ENCODE measurements around the gene ZBTB12. TPM values are rescaled to one million over a fixed set of nuclear protein-coding genes. Genes with fewer than 3 reads are reported as not detected.
A peak's percentile ranks its signal among the peaks of the same experiment; 100 is the strongest.

ZBTB12 gene
- total RNA-seq, 2 donors from 2014 or later, result 2.0 to 4.9 TPM

DNA sequence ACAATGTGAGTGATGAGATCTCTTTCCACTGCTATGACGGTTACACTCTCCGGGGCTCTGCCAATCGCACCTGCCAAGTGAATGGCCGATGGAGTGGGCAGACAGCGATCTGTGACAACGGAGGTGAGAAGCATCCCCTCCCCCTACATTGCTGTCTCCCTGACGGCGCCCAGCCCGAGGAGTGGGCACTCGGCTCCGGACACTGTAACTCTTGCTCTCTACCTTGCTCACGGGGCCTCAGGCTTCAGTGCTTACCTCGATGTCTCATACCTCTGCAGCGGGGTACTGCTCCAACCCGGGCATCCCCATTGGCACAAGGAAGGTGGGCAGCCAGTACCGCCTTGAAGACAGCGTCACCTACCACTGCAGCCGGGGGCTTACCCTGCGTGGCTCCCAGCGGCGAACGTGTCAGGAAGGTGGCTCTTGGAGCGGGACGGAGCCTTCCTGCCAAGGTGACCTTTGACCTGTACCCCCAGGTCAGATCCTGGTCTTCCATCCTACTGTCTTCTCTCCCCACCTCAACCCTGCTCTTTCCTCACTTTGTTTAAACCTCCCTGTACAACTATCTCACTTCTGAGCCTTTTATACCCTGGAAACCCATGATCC, 45.3 kb upstream of the ZBTB12 start:
- Histone ChIP-seq H3K27me3 (no peaks in the 10 kb centered on the region), H3K27ac (no peak overlapping the region), H3K9me3 (no peaks in the 10 kb centered on the region), H3K9ac (ENCODE audit: low read depth in 2 of 2, low read length in 2 of 2) (no peak overlapping the region), H3K4me3 (no peak overlapping the region), H3K36me3 (no peaks in the 10 kb centered on the region), H3K4me1 (peaks cover 7% of the 10 kb centered on the region)
- intact Hi-C loops (cut with DNase I), result no loop called here
- no peak for TF ChIP-seq CTCF (IDR thresholded peaks at IDR 0.05)
- DNase-seq, result no peak

- Histone ChIP-seq H3K9ac (ENCODE audit: low read depth in 2 of 2, low read length in 2 of 2) (peak overlapping the region; percentile 64 to 65), H3K27ac (peak overlapping the region; percentile 90), H3K36me3 (no peaks in the 10 kb centered on the region), H3K27me3 (no peaks in the 10 kb centered on the region), H3K9me3 (no peaks in the 10 kb centered on the region), H3K4me1 (peaks cover 7% of the 10 kb centered on the region), H3K4me3 (peak overlapping the region; percentile 23)
- intact Hi-C loops (cut with DNase I), result no loop called here
- no peak for DNase-seq
- no peak for TF ChIP-seq CTCF (IDR thresholded peaks at IDR 0.05)
Measured at GRCh38 chr6:31946370-31946885, 44.5 kb upstream of the ZBTB12 start.

DNA sequence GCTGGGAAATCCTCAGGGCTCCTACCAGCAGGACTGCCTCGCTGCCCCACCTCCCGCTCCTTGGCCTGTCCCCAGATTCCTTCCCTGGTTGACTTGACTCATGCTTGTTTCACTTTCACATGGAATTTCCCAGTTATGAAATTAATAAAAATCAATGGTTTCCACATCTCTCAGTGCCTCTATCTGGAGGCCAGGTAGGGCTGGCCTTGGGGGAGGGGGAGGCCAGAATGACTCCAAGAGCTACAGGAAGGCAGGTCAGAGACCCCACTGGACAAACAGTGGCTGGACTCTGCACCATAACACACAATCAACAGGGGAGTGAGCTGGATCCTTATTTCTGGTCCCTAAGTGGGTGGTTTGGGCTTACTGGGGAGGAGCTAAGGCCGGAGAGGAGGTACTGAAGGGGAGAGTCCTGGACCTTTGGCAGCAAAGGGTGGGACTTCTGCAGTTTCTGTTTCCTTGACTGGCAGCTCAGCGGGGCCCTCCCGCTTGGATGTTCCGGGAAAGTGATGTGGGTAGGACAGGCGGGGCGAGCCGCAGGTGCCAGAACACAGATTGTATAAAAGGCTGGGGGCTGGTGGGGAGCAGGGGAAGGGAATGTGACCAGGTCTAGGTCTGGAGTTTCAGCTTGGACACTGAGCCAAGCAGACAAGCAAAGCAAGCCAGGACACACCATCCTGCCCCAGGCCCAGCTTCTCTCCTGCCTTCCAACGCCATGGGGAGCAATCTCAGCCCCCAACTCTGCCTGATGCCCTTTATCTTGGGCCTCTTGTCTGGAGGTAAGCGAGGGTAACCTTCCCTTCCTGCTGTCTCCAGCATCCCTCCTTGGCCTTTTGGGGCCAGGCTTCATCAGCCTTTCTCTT, 43.9 kb upstream of the ZBTB12 start, which contains the start of gene CFB:
TSS of gene CFB (plus strand) at position 589 of the 863 bp plus-strand sequence. CDS start at position 716, 127 bp downstream.
- Histone ChIP-seq H3K4me3 (peak within 1 kb of the TSS; percentile 23), H3K36me3 (no peaks in the 10 kb centered on the region), H3K9me3 (no peaks in the 10 kb centered on the region), H3K4me1 (peaks cover 7% of the 10 kb centered on the region), H3K27ac (peak within 1 kb of the TSS; percentile 90), H3K27me3 (no peaks in the 10 kb centered on the region), H3K9ac (ENCODE audit: low read depth in 2 of 2, low read length in 2 of 2) (peak within 1 kb of the TSS; percentile 64 to 65)
- peak; percentile 89 for DNase-seq
- intact Hi-C loops (cut with DNase I), result no loop called here
- TF ChIP-seq CTCF (IDR thresholded peaks at IDR 0.05), result no peak

DNA sequence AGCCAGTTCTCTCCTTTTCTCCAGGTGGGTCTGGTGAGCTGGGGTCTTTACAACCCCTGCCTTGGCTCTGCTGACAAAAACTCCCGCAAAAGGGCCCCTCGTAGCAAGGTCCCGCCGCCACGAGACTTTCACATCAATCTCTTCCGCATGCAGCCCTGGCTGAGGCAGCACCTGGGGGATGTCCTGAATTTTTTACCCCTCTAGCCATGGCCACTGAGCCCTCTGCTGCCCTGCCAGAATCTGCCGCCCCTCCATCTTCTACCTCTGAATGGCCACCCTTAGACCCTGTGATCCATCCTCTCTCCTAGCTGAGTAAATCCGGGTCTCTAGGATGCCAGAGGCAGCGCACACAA, 43.2 kb upstream of the ZBTB12 start:
- no peaks in the 10 kb centered on the region for H3K9me3 ChIP-seq
- H3K4me1 ChIP-seq, result peaks cover 7% of the 10 kb centered on the region
- TF ChIP-seq CTCF (IDR thresholded peaks at IDR 0.05), result no peak
- H3K27me3 ChIP-seq, result no peaks in the 10 kb centered on the region
- peak overlapping the region; percentile 90 for H3K27ac ChIP-seq
- no peaks in the 10 kb centered on the region for H3K36me3 ChIP-seq
- no peak overlapping the region for H3K4me3 ChIP-seq
- intact Hi-C loops (cut with DNase I), result no loop called here
- H3K9ac ChIP-seq (ENCODE audit: low read depth in 2 of 2, low read length in 2 of 2), result peak overlapping the region in 1 of 2 donors; percentile 64
- DNase-seq, result no peak

DNA sequence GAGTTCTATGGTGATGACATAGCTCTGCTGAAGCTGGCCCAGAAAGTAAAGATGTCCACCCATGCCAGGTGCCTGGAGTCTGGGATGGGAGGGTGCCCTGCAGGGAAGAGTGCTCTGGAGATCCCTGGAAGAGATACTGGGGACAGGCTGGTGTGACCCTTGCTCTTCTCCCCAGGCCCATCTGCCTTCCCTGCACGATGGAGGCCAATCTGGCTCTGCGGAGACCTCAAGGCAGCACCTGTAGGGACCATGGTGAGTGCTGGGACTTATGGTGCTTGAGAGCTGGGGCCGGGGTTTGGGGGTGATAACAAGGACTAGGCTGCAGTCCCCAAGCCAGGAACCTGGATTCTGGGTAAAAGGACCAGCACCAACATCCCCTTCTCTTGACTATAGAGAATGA, 41.9 kb upstream of the ZBTB12 start:
- H3K4me3 ChIP-seq, result no peak overlapping the region
- H3K9me3 ChIP-seq, result no peaks in the 10 kb centered on the region
- DNase-seq, result no peak
- no peak overlapping the region for H3K9ac ChIP-seq (ENCODE audit: low read depth in 2 of 2, low read length in 2 of 2)
- intact Hi-C loops (cut with DNase I), result no loop called here
- no peaks in the 10 kb centered on the region for H3K27me3 ChIP-seq
- no peak for TF ChIP-seq CTCF (IDR thresholded peaks at IDR 0.05)
- no peak overlapping the region for H3K27ac ChIP-seq
- peaks cover 7% of the 10 kb centered on the region for H3K4me1 ChIP-seq
- no peaks in the 10 kb centered on the region for H3K36me3 ChIP-seq

All from colonic mucosa (tissue), 4 donors.